Measurements from ENCODE around the gene KIAA2012. TPM values are rescaled to one million over a fixed set of nuclear protein-coding genes. Genes with fewer than 3 reads are reported as not detected.
A peak's percentile ranks its signal among the peaks of the same experiment; 100 is the strongest.

KIAA2012 gene
- total RNA-seq, 2 experiments from 2014 or later: not detected

DNA sequence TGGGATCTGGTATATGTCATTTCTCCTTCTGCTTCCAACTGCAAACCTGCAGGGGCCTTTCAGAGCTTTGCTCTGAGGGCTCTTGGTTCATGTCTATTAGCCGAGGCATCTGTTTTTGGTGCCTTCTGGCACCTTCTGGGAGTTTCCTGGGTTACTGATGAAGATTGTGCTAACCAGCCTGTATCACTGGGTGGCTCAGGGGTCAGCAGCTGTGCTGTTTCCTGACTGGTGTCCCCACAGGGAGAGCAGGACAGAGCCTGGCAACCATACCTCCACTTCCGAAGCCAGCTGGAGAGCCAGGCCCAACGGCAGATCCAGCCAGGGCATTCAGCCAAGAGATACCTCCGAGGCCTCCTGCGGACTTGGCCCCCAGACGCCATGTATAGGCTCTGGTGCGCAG, 17.5 kb downstream of the KIAA2012 start:
- no peak for DNase-seq
- H3K4me1 Mint-ChIP-seq: no peaks in the 10 kb centered on the region
- H3K4me3 Mint-ChIP-seq: no peak overlapping the region

DNA sequence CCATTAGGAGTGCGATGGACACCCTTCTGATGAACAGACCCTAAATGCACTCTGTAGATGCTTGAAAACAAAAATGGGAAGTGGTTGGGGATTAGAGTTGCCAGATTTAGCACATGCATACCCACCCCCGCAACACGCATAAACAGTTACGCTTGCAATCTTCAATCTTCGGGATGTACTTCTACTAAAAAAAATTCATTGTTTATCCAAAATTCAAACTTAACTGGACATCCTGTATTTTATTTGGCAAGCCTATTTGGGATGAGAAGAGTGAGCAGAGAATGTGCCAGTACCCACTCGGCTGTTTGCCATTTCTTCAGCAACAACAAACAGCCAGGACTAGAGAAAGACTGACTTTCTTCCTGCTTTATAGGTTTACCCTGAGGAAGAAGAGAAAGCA, 18.4 kb downstream of the KIAA2012 start:
- Mint-ChIP-seq H3K27me3 (peaks cover 5% of the 10 kb centered on the region), H3K4me3 (no peak overlapping the region), H3K9me3 (no peaks in the 10 kb centered on the region), H3K4me1 (no peaks in the 10 kb centered on the region), H3K36me3 (no peaks in the 10 kb centered on the region), H3K27ac (no peak overlapping the region)
- no peak for DNase-seq

More for the DNA sequence above, 17.5 kb downstream of the KIAA2012 start:
- Mint-ChIP-seq H3K27me3 (peaks cover 5% of the 10 kb centered on the region), H3K36me3 (no peaks in the 10 kb centered on the region), H3K27ac (no peak overlapping the region), H3K9me3 (no peaks in the 10 kb centered on the region)

DNA sequence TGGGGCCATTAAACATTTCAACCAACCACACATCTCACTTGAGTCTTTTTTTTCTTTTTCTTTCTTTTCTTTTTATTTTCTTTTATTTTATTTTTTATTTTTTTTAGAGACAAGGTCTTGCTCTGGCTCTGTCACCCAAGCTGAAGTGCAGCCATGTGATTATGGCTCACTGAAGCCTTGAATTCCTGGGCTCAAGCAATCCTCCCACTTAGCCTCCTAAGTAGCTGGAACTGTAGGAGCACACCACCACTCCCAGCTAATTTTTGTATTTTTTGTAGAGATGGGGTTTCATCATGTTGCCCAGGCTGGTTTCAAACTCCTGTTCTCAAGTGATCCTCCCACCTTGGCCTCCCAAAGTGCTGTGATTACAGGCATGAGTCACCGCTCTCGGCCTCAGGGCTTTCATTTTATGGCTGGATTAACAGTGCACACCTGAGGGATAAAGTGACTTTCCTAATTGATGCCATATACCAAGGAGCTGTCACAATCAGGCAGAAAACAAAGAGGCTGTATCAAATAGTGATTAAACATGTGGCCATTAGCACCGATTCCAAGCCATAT, 21.5 kb downstream of the KIAA2012 start:
- H3K36me3 Mint-ChIP-seq: no peaks in the 10 kb centered on the region
- no peak for DNase-seq
- H3K4me3 Mint-ChIP-seq: no peak overlapping the region
- H3K27ac Mint-ChIP-seq: no peak overlapping the region
- H3K27me3 Mint-ChIP-seq: peaks cover 5% of the 10 kb centered on the region
- no peaks in the 10 kb centered on the region for H3K9me3 Mint-ChIP-seq
- H3K4me1 Mint-ChIP-seq: no peaks in the 10 kb centered on the region

DNA sequence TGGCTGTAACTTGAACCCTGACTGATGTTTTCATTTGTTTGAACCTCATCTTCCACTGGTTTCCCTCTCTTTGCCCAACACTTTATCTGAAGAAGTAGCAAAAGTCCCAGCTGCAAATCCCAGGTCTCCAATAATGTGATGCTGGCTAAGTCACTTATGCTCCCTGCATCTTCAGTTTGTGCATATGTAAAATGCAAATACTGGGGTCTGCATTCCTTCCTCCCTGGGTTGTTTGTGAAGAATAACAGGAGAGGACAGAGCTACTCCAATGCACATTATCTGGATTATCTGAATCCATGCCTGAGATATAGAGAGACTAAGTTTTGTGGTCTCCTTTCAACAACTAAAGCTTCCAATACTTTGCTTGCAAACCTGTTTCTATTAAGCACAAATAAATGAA, 22.2 kb downstream of the KIAA2012 start:
- H3K4me3 Mint-ChIP-seq: no peak overlapping the region
- no peak overlapping the region for H3K27ac Mint-ChIP-seq
- H3K36me3 Mint-ChIP-seq: no peaks in the 10 kb centered on the region
- H3K4me1 Mint-ChIP-seq: no peaks in the 10 kb centered on the region
- no peaks in the 10 kb centered on the region for H3K9me3 Mint-ChIP-seq
- DNase-seq: no peak
- H3K27me3 Mint-ChIP-seq: peaks cover 5% of the 10 kb centered on the region

DNA sequence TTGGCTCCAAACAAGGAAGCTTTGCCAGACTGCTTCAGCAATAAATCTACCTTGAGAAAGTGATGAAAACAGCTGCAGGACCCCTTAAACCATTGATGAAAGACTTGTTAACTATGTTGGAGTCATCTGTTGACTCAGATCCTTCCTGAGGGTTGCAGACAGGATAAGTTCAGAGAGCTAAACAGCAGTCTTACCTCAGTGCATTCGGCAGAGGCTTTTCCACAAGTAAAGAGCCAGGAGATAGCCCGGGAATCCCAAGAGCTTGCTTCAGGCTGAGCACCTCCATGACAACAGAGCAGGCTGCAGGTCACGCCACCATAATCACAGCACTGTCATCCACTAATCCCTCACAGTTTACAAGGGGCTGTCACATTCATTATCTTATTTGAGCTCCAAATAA, 23.7 kb downstream of the KIAA2012 start:
- Mint-ChIP-seq H3K36me3 (no peaks in the 10 kb centered on the region), H3K4me1 (no peaks in the 10 kb centered on the region), H3K27me3 (no peaks in the 10 kb centered on the region), H3K4me3 (no peak overlapping the region), H3K9me3 (no peaks in the 10 kb centered on the region), H3K27ac (no peak overlapping the region)
- no peak for DNase-seq

DNA sequence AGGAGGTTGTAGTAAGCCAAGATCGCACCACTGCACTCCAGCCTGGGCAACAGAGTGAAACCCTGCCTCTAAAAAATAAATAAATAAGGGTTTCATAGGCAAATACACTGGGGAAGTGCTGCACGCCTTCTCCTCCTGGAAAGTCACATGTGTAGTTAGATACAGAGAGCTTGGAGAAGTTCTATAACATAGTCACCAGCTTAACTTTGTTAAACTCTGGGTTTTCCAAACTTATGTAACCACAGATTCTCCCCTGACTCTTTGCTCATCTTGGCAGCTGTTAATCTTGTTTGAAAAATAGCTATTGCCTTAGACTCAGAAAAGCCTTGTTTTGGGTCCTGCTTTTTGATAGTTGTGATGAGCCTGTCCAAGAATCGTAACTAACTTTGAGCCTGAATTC, 25.2 kb downstream of the KIAA2012 start:
- Mint-ChIP-seq H3K9me3 (no peaks in the 10 kb centered on the region), H3K36me3 (no peaks in the 10 kb centered on the region), H3K4me3 (no peak overlapping the region), H3K27me3 (peaks cover 4% of the 10 kb centered on the region), H3K27ac (no peak overlapping the region), H3K4me1 (no peaks in the 10 kb centered on the region)
- DNase-seq: no peak

DNA sequence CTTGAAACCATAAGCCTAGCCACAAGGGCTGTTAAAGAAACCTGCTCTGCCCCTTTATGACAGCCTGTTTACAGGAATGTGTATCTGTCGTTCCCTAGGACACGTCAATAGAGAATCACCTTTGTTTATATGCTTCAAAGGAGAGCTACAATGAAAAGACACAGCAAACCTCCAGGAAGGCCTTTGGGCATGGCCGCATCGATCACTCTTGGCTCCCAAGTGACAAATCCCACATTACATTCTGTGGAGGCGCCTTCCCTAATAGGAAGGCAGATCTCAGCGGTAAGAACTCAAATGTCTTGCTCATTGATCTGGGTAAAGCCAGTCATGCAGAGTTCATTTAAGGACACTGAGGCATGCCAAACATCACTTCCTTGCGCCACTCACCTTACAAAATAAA, 26.5 kb downstream of the KIAA2012 start:
- Mint-ChIP-seq H3K27ac (no peak overlapping the region), H3K36me3 (no peaks in the 10 kb centered on the region), H3K27me3 (peaks cover 8% of the 10 kb centered on the region), H3K4me3 (no peak overlapping the region), H3K4me1 (no peaks in the 10 kb centered on the region), H3K9me3 (no peaks in the 10 kb centered on the region)
- no peak for DNase-seq

DNA sequence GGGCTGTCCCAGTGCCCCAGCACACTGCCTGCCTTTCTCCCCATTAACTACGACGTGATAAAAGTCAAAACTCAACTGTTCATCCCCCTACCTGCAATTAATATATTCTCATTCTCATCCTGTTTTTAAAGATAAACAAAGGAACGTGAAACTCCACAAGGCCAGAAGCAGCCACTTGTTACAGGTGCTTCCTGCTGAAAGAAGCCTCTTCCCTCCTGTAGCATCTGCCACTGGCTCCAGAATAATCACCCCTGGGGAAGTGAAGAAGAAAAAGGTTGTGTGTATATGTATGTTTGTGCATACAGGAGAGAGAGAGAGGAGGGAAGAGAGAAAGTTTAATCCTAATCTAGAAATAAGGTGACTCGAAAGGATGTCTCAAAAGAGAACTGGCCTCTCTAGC, 27.1 kb downstream of the KIAA2012 start:
- Mint-ChIP-seq H3K36me3 (no peaks in the 10 kb centered on the region), H3K4me3 (no peak overlapping the region), H3K4me1 (no peaks in the 10 kb centered on the region), H3K9me3 (no peaks in the 10 kb centered on the region), H3K27ac (no peak overlapping the region), H3K27me3 (peaks cover 15% of the 10 kb centered on the region)
- DNase-seq: no peak

DNA sequence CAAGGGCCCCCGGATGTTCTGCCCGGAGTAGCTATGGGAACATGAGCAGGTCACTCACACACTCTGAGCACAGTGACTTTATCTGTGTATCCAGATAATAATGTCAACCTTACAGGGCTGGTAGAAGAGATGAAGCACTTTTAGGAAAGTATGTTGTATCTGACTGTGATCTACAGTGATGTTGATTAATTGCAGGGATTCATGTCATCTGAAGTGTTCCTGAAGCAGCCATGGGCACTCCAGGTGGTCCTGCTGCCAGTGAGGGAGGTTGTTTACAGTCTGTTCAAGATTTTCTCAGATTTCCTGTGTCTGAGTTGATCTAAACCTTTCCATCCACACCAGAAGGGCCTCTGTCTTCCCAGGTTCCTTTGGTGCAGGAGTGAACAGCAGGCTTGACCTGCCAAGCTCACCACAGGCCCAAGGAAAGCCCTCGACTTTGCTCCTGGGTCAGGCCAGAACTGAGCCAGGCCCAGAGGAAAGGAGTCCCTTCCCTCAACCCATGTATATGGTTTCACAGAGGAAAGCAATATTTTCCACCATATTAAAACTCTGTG, 28.0 kb downstream of the KIAA2012 start:
- no peak overlapping the region for H3K27ac Mint-ChIP-seq
- peaks cover 23% of the 10 kb centered on the region for H3K27me3 Mint-ChIP-seq
- H3K4me3 Mint-ChIP-seq: no peak overlapping the region
- no peak for DNase-seq
- H3K4me1 Mint-ChIP-seq: no peaks in the 10 kb centered on the region
- no peaks in the 10 kb centered on the region for H3K36me3 Mint-ChIP-seq
- H3K9me3 Mint-ChIP-seq: no peaks in the 10 kb centered on the region

DNA sequence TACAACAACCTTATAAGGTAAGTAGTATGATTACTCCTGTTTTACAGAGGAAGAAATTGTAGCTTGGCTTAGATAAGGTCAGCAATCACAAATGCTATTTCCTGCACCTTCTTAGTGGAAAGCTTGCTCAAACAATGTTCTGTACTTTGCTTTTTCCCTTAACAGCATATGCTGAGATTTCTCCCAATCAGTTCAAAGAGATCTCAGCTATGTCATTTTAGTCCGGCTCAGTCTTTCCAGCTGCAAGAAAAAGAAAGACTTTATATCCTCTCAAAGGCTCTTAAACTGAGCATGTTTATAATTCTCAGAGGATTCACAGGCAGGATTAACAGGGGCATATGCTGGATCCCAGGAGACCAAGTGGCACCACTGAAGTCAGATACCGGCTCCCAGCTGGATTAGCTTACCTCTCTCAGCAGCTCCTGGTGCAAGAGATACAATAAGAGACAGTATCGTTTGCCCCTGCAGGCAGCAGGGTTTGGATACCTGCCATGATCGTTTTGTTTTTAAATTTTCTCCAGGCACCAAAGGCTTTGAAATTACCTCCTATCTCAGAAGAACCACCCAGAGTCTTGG, 29.5 kb downstream of the KIAA2012 start:
- Mint-ChIP-seq H3K27ac (no peak overlapping the region), H3K4me3 (no peak overlapping the region), H3K9me3 (no peaks in the 10 kb centered on the region), H3K27me3 (peaks cover 24% of the 10 kb centered on the region), H3K36me3 (no peaks in the 10 kb centered on the region), H3K4me1 (no peaks in the 10 kb centered on the region)
- no peak for DNase-seq

DNA sequence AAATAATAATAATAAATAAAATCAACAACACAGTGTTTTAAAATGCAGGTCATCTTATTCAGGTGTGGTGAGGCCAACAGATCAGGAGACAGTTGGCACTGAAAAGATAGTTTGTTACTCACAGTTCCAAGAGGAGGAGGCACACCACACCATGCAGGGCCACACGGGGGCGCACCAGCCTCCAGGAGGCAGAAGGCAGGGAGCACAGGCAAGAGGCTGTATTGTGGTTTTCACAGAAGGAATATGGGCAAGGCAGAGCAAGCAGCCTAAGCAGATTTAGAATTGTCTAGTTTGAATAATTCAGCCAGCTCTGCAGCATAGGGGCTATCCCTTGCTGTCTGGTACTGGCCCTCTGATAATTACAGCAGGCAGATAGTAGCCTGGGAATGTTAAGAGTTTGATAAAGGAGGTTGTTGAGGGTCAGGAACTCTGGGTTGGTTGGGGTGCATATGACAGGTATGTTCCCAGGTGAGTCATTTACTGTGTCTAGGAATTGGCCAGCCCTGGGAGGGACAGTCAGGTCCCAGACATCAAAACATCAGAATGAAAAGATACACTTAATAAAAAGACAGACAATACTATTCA, 31.3 kb downstream of the KIAA2012 start:
- Mint-ChIP-seq H3K4me1 (no peaks in the 10 kb centered on the region), H3K27ac (no peak overlapping the region)

DNA sequence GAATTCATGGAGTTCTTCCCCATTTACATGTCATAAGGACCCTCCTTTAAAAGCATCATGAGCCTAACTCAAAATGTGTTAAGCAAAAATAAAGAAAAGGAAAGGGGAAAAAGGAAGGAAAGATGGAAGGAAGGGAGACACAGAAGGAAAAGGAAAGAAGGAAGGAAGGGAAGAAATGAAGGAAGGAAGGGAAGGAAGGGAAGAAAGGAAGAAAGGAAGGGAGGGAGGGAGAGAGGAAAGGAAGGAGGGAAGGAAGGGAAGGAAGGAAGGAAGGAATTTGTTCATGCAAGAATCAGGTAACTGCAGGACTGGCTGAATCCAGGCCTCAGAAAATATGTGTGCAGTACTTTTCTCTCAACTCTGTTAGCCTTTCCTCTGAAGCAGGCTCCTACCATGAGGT, 32.0 kb downstream of the KIAA2012 start:
- no peak overlapping the region for H3K4me3 Mint-ChIP-seq
- no peaks in the 10 kb centered on the region for H3K36me3 Mint-ChIP-seq
- H3K27me3 Mint-ChIP-seq: peaks cover 34% of the 10 kb centered on the region
- DNase-seq: no peak
- no peaks in the 10 kb centered on the region for H3K4me1 Mint-ChIP-seq
- no peak overlapping the region for H3K27ac Mint-ChIP-seq
- H3K9me3 Mint-ChIP-seq: no peaks in the 10 kb centered on the region

More for the DNA sequence above, 31.3 kb downstream of the KIAA2012 start:
- peak; percentile 56 for DNase-seq
- no peaks in the 10 kb centered on the region for H3K36me3 Mint-ChIP-seq
- no peak overlapping the region for H3K4me3 Mint-ChIP-seq
- H3K9me3 Mint-ChIP-seq: no peaks in the 10 kb centered on the region
- H3K27me3 Mint-ChIP-seq: peaks cover 27% of the 10 kb centered on the region

DNA sequence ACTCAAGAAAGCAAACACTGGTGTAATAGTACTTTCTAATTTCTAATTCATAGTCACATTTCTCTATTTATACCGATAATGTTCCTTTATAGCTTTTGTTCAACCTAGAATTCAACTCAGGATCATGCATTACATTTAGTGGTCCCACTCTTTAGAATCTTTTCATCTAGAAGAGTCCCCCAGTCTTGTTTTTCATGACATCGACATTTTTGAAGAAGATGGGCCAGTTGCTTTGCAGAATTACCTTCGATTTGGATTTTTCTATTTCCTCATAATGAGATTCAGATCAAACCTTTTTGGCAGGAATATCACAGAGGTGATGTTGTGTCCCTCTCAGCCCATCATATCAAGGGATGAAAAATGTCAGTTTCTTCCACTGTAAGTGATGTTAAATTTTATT, 35.3 kb downstream of the KIAA2012 start:
- H3K27me3 Mint-ChIP-seq: peaks cover 43% of the 10 kb centered on the region
- H3K36me3 Mint-ChIP-seq: no peaks in the 10 kb centered on the region
- H3K4me3 Mint-ChIP-seq: no peak overlapping the region
- no peak for DNase-seq
- H3K4me1 Mint-ChIP-seq: no peaks in the 10 kb centered on the region
- no peaks in the 10 kb centered on the region for H3K9me3 Mint-ChIP-seq
- H3K27ac Mint-ChIP-seq: no peak overlapping the region

DNA sequence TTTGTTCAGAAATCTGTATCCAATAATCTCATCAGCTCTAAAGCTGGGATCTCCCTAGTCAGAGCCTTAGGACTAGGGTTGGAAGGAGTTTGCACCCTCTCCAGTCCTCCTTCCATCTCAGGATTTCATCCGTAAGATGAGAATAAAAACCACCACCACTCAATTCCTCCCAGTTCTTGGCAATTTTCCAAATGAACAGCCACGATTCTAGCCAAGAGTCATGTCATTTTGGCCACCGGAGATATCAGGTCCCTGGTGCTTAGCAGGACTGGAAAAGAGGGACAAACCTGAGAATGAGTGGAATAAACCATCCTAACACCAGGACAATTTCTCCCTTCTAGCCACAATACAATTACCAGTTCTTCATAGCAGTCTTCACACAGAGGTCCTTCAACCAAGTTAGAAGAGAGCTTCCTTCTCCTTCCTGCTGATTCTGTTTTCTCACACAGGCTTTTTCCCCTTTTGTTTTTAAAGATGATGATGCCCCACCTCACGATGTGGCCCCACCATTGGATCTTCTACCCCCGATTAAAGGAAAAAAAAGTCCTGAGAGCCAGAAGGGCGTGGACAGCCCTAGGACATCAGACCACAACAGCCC, 36.2 kb downstream of the KIAA2012 start:
- H3K27ac Mint-ChIP-seq: no peak overlapping the region
- H3K4me1 Mint-ChIP-seq: no peaks in the 10 kb centered on the region
- DNase-seq: no peak
- H3K4me3 Mint-ChIP-seq: no peak overlapping the region
- peaks cover 42% of the 10 kb centered on the region for H3K27me3 Mint-ChIP-seq
- no peaks in the 10 kb centered on the region for H3K36me3 Mint-ChIP-seq
- no peaks in the 10 kb centered on the region for H3K9me3 Mint-ChIP-seq

DNA sequence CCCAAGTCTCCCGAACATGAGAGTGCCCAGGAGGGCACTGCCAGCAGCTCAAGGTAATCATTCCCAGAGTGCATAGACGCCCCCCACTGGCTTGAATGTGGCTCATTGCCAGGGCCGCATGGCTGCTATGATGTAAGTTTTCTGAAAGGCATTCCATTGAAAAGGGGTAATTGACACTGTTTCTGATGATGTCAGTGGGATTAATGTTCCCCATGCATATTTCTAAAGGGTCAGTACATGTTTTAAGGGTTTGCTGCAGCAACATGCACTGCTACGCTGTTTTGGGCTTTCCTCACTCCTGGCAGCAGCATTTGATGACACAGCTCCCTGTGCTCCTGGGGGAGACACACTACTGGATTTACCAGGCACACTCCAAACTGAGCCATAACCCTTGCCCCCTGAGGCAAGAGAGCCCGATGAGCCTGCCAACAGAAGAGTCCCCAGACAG, 36.7 kb downstream of the KIAA2012 start:
- no peaks in the 10 kb centered on the region for H3K4me1 Mint-ChIP-seq
- H3K9me3 Mint-ChIP-seq: no peaks in the 10 kb centered on the region
- H3K4me3 Mint-ChIP-seq: no peak overlapping the region
- H3K27me3 Mint-ChIP-seq: peaks cover 38% of the 10 kb centered on the region
- H3K36me3 Mint-ChIP-seq: no peaks in the 10 kb centered on the region
- no peak overlapping the region for H3K27ac Mint-ChIP-seq
- no peak for DNase-seq

Data from activated naive CD8-positive, alpha-beta T cell treated with anti-CD3 and anti-CD28 coated beads for 36 hours (primary cell).